ENCODE data around the gene PSMB2.
"Not testable (repeated sequence)": the region's sequence is repeated elsewhere in the genome, so short reads cannot be mapped to it uniquely, and the experiment has no call there.

Gene PSMB2

DNA sequence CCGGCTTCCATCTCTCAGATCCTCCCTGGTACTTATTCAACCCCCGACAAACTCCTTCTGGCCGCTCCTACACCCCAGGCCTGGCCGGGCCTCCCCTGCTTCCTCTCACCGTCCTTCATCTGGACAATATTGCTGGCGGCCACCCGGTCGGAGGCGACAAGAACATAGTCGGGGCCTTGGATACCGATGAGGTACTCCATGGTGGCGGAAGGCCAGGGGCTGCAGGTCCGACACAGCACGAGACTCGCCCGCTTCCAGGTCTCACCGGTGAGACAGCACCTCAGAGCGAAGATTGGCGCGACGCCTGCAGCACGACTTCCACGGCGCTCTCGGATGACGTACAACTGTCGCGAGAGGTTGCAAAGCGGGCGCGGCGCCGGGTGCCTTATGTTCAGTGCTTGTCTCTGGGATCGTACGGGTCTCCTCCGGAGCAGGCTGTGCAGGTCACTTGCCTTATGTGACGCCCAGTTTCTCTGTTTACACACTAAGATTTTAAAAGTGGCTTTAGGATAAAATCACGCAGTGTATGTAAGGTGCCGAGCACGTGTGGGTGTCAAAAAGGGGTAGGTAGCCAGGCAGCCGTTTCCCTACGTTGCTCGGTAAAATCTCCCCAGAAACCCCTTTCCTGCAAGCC lies at the start of gene PSMB2:
Gene PSMB2 (minus strand): TSS at position 294 of the 634 bp plus-strand sequence. CDS start 94 bp downstream, at position 200.
- Histone ChIP-seq H3K36me3 (no peaks in the 10 kb centered on the region), H3K4me1 (ENCODE audit: control insufficient read depth in 1 of 2, insufficient read depth in 1 of 2, low read depth in 1 of 2, low read length in 1 of 2) (peaks cover 40 to 41% of the 10 kb centered on the region in 2 experiments), H3K4me3 (ENCODE audit: low read depth in 1 of 2, low read length in 1 of 2) (peak within 1 kb of the TSS; percentile 77 to 98), H3K9me3 (no peaks in the 10 kb centered on the region), H3K27ac (peak within 1 kb of the TSS; percentile 81), H3K27me3 (peaks cover 35% of the 10 kb centered on the region)
- peak; percentile 16 for TF ChIP-seq CTCF (IDR thresholded peaks at IDR 0.05)

- Histone ChIP-seq H3K27me3 (peaks cover 59% of the 10 kb centered on the region), H3K4me3 (ENCODE audit: low read depth in 1 of 2, low read length in 1 of 2) (no peak overlapping the region), H3K4me1 (ENCODE audit: control insufficient read depth in 1 of 2, insufficient read depth in 1 of 2, low read depth in 1 of 2, low read length in 1 of 2) (no peaks in the 10 kb centered on the region), H3K36me3 (no peaks in the 10 kb centered on the region), H3K27ac (no peak overlapping the region), H3K9me3 (no peaks in the 10 kb centered on the region)
- no peak for TF ChIP-seq CTCF (IDR thresholded peaks at IDR 0.05)
Observed at GRCh38 chr1:35691080-35691479, 49.8 kb upstream of the PSMB2 start.

- H3K27me3 ChIP-seq: peaks cover 57% of the 10 kb centered on the region
- H3K4me3 ChIP-seq (ENCODE audit: low read depth in 1 of 2, low read length in 1 of 2); H3K36me3 ChIP-seq; H3K9me3 ChIP-seq; H3K4me1 ChIP-seq (ENCODE audit: control insufficient read depth in 1 of 2, insufficient read depth in 1 of 2, low read depth in 1 of 2, low read length in 1 of 2); H3K27ac ChIP-seq: not testable (repeated sequence)
Observed at GRCh38 chr1:35690103-35690502, 48.8 kb upstream of the PSMB2 start.

GRCh38 chr1:35688161-35688560 lies 46.8 kb upstream of the PSMB2 start:
- Histone ChIP-seq H3K36me3 (no peaks in the 10 kb centered on the region), H3K4me1 (ENCODE audit: control insufficient read depth in 1 of 2, insufficient read depth in 1 of 2, low read depth in 1 of 2, low read length in 1 of 2) (no peaks in the 10 kb centered on the region), H3K4me3 (ENCODE audit: low read depth in 1 of 2, low read length in 1 of 2) (no peak overlapping the region), H3K27ac (no peak overlapping the region), H3K27me3 (peaks cover 55% of the 10 kb centered on the region), H3K9me3 (no peaks in the 10 kb centered on the region)
- no peak for TF ChIP-seq CTCF (IDR thresholded peaks at IDR 0.05)

DNA sequence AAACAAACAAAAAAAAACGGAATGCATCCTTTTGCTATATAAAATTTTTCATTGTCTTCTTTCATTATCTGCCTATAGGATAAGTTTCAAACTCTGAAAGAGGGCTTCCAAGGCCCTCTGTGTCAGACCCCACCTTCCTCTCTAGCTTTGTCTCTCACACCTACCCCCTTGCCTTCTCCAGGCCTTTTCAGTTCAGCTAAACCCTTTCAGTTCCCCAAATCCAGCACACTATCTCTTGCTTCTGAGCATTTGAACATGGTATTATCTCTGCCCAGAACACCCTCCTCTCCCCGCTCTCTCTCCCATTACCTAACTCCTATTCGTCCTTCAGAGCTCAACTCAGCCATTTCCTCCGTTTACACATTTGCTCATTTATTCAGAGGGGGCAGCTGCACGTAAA lies 41.7 kb upstream of the PSMB2 start:
- no peak overlapping the region for H3K27ac ChIP-seq
- H3K36me3 ChIP-seq: no peaks in the 10 kb centered on the region
- H3K9me3 ChIP-seq: no peaks in the 10 kb centered on the region
- peaks cover 31% of the 10 kb centered on the region for H3K27me3 ChIP-seq
- no peak for TF ChIP-seq CTCF (IDR thresholded peaks at IDR 0.05)
- H3K4me1 ChIP-seq (ENCODE audit: control insufficient read depth in 1 of 2, insufficient read depth in 1 of 2, low read depth in 1 of 2, low read length in 1 of 2): no peaks in the 10 kb centered on the region
- no peak overlapping the region for H3K4me3 ChIP-seq (ENCODE audit: low read depth in 1 of 2, low read length in 1 of 2)

DNA sequence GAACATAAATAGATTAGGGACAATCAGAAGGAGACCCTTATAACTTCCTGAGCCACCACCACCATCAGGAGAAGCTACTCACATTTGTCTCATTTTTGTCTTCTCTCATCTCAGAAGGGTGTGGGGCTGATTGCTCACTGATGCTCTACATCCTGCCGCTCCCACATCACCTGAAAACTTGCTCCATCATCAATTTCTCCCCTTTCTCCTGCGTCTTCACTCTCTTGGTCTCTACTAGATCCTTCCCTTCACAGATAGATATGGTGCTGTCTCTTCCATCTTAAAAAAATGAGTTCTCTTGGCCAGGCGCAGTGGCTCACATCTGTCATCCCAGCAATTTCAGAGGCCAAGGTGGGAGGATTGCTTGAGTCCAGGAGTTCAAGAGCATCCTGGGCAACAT lies 38.9 kb upstream of the PSMB2 start:
- Histone ChIP-seq H3K4me1 (ENCODE audit: control insufficient read depth in 1 of 2, insufficient read depth in 1 of 2, low read depth in 1 of 2, low read length in 1 of 2) (no peaks in the 10 kb centered on the region), H3K4me3 (ENCODE audit: low read depth in 1 of 2, low read length in 1 of 2) (no peak overlapping the region), H3K36me3 (no peaks in the 10 kb centered on the region), H3K27ac (no peak overlapping the region), H3K27me3 (peaks cover 13% of the 10 kb centered on the region), H3K9me3 (no peaks in the 10 kb centered on the region)
- TF ChIP-seq CTCF (IDR thresholded peaks at IDR 0.05): no peak
